ENCODE data around the gene INTS11.

The INTS11 gene

DNA sequence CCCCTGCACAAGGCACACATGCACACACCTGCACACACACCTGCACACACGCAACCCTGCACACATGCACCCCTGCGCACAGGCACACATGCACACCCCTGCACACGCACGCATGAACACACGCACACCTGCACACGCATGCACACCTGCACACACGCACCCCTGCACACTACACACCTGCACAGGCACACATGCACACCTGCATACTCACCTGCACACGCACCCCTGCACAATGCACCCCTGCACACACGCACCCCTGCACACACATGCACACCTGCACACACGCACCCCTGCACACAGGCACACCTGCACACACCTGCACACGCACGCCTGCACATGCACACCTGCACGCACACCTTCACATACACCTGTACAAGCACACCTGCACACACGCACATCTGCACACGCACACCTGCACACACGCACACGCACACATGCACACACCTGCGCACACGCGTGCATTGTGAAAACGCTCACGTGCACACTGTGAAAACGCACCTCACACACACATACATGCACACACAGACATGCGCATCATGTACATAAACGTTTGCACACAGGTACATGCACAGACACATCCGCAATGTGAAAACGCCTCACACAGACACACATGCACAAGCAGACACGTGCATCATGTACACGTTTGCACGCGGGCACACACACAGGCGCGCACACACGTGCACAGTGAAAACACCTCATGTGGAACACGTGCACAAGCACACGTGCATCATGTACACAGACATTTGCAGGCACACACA, 16.5 kb upstream of the INTS11 start:
- H3K4me1 ChIP-seq (ENCODE audit: control insufficient read depth, insufficient read depth, low read length) = no peaks in the 10 kb centered on the region; the same call in 1 of the 2 replicates
- POLR2A ChIA-PET = no interaction called here
- no peak overlapping the region for H3K27ac ChIP-seq (ENCODE audit: extremely low read depth, low read depth, low read length)
- no peak for TF ChIP-seq ZNF132 (tag by site-specific recombination; IDR thresholded peaks at IDR 0.05; ENCODE audit: borderline replicate concordance)
- TF ChIP-seq, protein P1, sequence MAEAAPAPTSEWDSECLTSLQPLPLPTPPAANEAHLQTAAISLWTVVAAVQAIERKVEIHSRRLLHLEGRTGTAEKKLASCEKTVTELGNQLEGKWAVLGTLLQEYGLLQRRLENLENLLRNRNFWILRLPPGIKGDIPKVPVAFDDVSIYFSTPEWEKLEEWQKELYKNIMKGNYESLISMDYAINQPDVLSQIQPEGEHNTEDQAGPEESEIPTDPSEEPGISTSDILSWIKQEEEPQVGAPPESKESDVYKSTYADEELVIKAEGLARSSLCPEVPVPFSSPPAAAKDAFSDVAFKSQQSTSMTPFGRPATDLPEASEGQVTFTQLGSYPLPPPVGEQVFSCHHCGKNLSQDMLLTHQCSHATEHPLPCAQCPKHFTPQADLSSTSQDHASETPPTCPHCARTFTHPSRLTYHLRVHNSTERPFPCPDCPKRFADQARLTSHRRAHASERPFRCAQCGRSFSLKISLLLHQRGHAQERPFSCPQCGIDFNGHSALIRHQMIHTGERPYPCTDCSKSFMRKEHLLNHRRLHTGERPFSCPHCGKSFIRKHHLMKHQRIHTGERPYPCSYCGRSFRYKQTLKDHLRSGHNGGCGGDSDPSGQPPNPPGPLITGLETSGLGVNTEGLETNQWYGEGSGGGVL (tag by site-specific recombination; IDR thresholded peaks at IDR 0.05) = no peak
- TF ChIP-seq, protein P2, sequence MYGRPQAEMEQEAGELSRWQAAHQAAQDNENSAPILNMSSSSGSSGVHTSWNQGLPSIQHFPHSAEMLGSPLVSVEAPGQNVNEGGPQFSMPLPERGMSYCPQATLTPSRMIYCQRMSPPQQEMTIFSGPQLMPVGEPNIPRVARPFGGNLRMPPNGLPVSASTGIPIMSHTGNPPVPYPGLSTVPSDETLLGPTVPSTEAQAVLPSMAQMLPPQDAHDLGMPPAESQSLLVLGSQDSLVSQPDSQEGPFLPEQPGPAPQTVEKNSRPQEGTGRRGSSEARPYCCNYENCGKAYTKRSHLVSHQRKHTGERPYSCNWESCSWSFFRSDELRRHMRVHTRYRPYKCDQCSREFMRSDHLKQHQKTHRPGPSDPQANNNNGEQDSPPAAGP (tag by site-specific recombination; IDR thresholded peaks at IDR 0.05) = no peak
- TF ChIP-seq ZNF16 (tag by site-specific recombination; IDR thresholded peaks at IDR 0.05; ENCODE audit: low read depth) = no peak
- no peak for TF ChIP-seq KLF16 (tag by site-specific recombination; IDR thresholded peaks at IDR 0.05)
- TF ChIP-seq ZXDB (tag by site-specific recombination; IDR thresholded peaks at IDR 0.05) = no peak
- peak; percentile 17 for TF ChIP-seq ZBTB26 (tag by site-specific recombination; optimal IDR thresholded peaks at IDR 0.05)
- TF ChIP-seq, protein P3, sequence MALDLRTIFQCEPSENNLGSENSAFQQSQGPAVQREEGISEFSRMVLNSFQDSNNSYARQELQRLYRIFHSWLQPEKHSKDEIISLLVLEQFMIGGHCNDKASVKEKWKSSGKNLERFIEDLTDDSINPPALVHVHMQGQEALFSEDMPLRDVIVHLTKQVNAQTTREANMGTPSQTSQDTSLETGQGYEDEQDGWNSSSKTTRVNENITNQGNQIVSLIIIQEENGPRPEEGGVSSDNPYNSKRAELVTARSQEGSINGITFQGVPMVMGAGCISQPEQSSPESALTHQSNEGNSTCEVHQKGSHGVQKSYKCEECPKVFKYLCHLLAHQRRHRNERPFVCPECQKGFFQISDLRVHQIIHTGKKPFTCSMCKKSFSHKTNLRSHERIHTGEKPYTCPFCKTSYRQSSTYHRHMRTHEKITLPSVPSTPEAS (tag by site-specific recombination; IDR thresholded peaks at IDR 0.05) = peak; percentile 77
- TF ChIP-seq ZNF18 (tag by site-specific recombination; IDR thresholded peaks at IDR 0.05) = peak; percentile 93
- peak; percentile 99 for TF ChIP-seq ZEB2 (tag by site-specific recombination; IDR thresholded peaks at IDR 0.05)
- no peak for TF ChIP-seq MYNN (tag by site-specific recombination; IDR thresholded peaks at IDR 0.05; ENCODE audit: borderline replicate concordance)
- CTCF ChIA-PET = no interaction called here
- H3K4me3 ChIP-seq (ENCODE audit: low read depth, low read length) = no peak overlapping the region
- H3K36me3 ChIP-seq (ENCODE audit: control insufficient read depth in 2 of 2, insufficient read depth in 1 of 2, low read length in 2 of 2) = peaks cover 0 to 73% of the 10 kb centered on the region in 2 experiments; a peak in 2 of 3 replicates
- no peaks in the 10 kb centered on the region for H3K9me3 ChIP-seq (ENCODE audit: control insufficient read depth, insufficient read depth, low read depth, low read length)

GRCh38 chr1:1340185-1340584, 15.7 kb upstream of the INTS11 start:
- CTCF ChIA-PET = no interaction called here
- H3K36me3 ChIP-seq (ENCODE audit: control insufficient read depth in 2 of 2, insufficient read depth in 1 of 2, low read length in 2 of 2) = peaks cover 0 to 79% of the 10 kb centered on the region in 2 experiments; a peak in 2 of 3 replicates
- no peaks in the 10 kb centered on the region; the same call in 1 of the 2 replicates for H3K4me1 ChIP-seq (ENCODE audit: control insufficient read depth, insufficient read depth, low read length)
- no peak overlapping the region for H3K27ac ChIP-seq (ENCODE audit: extremely low read depth, low read depth, low read length)
- no peak overlapping the region for H3K4me3 ChIP-seq (ENCODE audit: low read depth, low read length)
- no peaks in the 10 kb centered on the region for H3K9me3 ChIP-seq (ENCODE audit: control insufficient read depth, insufficient read depth, low read depth, low read length)
- POLR2A ChIA-PET = no interaction called here
- TF ChIP-seq ZNF843 (tag by site-specific recombination; IDR thresholded peaks at IDR 0.05) (no peak), ZBTB49 (tag by site-specific recombination; IDR thresholded peaks at IDR 0.05; ENCODE audit: low read depth) (no peak), RBAK (tag by site-specific recombination; IDR thresholded peaks at IDR 0.05) (no peak), ZNF10 (tag by site-specific recombination; IDR thresholded peaks at IDR 0.05) (no peak), SP2 (tag by site-specific recombination; IDR thresholded peaks at IDR 0.05) (0 out of 2 replicates have a peak, but pooled peaks have one; percentile 12), SP7 (tag by site-specific recombination; IDR thresholded peaks at IDR 0.05) (no peak), ZNF280D (tag by site-specific recombination; IDR thresholded peaks at IDR 0.05) (no peak), ZNF121 (tag by site-specific recombination; IDR thresholded peaks at IDR 0.05) (no peak)
- TF ChIP-seq, protein P4, sequence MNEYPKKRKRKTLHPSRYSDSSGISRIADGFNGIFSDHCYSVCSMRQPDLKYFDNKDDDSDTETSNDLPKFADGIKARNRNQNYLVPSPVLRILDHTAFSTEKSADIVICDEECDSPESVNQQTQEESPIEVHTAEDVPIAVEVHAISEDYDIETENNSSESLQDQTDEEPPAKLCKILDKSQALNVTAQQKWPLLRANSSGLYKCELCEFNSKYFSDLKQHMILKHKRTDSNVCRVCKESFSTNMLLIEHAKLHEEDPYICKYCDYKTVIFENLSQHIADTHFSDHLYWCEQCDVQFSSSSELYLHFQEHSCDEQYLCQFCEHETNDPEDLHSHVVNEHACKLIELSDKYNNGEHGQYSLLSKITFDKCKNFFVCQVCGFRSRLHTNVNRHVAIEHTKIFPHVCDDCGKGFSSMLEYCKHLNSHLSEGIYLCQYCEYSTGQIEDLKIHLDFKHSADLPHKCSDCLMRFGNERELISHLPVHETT (tag by site-specific recombination; IDR thresholded peaks at IDR 0.05) = no peak

Measured in HEK293 (cell line).